Adipocyte (in vitro differentiated cells): Measurements from ENCODE around the gene PTAFR.

Experiments
- DNase-seq: peaks from one replicate; pipeline ENCODE4 v3.0.0-alpha.2; 2015; ENCODE audit warnings: low read depth
- H3K27me3 ChIP-seq: replicated peaks from 2 replicates; pipeline ENCODE4 v1.7.0; 2013; ENCODE audit warnings: mild to moderate bottlenecking, low read length, moderate library complexity; ENCODE audit not compliant: control insufficient read depth, insufficient read depth
- H3K36me3 ChIP-seq: 2 replicates; pipeline ENCODE4 v1.7.0; 2013; ENCODE audit warnings: low read length, mild to moderate bottlenecking, moderate library complexity; ENCODE audit not compliant: control insufficient read depth, insufficient read depth, severe bottlenecking
- H3K4me1 ChIP-seq: 2 replicates; pipeline ENCODE4 v1.7.0; 2013; ENCODE audit warnings: mild to moderate bottlenecking, low read length, moderate library complexity; ENCODE audit not compliant: control insufficient read depth, insufficient read depth
- H3K4me3 ChIP-seq: 2 replicates; pipeline ENCODE4 v1.7.0; 2013; ENCODE audit warnings: mild to moderate bottlenecking, low read length, moderate library complexity
- H3K9ac ChIP-seq: 2 replicates; pipeline ENCODE4 v1.7.0; 2013; ENCODE audit warnings: mild to moderate bottlenecking, low read length, moderate library complexity
- H3K9me3 ChIP-seq: 2 replicates; pipeline ENCODE4 v1.7.0; 2013; ENCODE audit warnings: mild to moderate bottlenecking, low read length, moderate library complexity; ENCODE audit not compliant: control insufficient read depth

The PTAFR gene

DNA sequence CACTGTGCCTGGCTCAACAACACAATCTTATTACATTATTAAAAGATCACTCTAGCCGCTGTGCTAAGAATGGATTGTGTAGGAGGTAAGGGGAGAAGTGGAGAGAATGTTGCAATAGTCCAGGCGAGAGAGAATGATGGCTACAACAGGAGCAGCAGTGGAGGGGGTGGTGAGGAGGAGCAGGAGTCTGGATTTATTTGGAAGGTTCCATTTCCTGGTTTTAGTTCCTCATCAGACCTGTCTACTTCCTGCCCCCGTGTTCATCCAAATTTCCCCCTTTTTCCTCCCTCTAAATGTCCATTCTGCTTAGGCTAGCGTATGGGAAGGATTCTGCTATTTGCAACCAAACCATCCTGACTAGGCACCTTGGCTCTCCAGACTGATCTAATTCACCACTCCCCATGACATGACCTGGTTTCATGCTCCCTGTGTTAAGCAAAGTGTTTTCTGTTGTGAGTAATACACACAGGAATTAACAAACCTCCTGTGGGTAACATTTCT lies 53.0 kb downstream of the PTAFR start:
- Histone ChIP-seq H3K9me3 (no peaks in the 10 kb centered on the region), H3K9ac (no peak overlapping the region), H3K4me3 (peak overlapping the region; percentile 50), H3K36me3 (no peaks in the 10 kb centered on the region), H3K4me1 (peaks cover 14% of the 10 kb centered on the region), H3K27me3 (no peaks in the 10 kb centered on the region)
- peak; percentile 61 for DNase-seq

DNA sequence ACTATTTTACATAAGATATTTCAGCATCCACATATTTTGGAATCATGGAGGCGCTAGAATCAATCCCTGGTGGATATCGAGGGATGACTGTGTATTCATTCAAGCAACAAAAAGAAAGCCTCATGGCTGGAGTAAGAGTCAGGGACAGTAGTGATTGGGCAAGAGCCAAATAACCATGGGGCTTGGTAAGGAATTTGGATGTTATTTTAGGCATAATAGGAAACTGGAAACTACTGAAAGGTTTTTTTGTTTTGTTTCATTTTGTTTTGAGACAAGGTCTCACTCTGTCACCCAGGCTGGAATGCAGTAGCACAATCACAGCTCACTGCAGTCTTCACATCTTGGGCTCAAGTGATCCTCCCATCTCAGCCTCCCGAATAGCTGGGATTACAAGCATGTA lies 54.3 kb downstream of the PTAFR start:
- no peaks in the 10 kb centered on the region for H3K9me3 ChIP-seq
- peaks cover 14% of the 10 kb centered on the region for H3K4me1 ChIP-seq
- no peak overlapping the region for H3K9ac ChIP-seq
- H3K4me3 ChIP-seq: no peak overlapping the region
- no peaks in the 10 kb centered on the region for H3K36me3 ChIP-seq
- DNase-seq: peak; percentile 37
- H3K27me3 ChIP-seq: no peaks in the 10 kb centered on the region

GRCh38 chr1:28119556-28119955 lies 56.9 kb downstream of the PTAFR start:
- Histone ChIP-seq H3K9me3 (no peaks in the 10 kb centered on the region), H3K4me3 (no peak overlapping the region), H3K9ac (no peak overlapping the region), H3K36me3 (no peaks in the 10 kb centered on the region), H3K27me3 (no peaks in the 10 kb centered on the region), H3K4me1 (peaks cover 14% of the 10 kb centered on the region)
- DNase-seq: no peak

DNA sequence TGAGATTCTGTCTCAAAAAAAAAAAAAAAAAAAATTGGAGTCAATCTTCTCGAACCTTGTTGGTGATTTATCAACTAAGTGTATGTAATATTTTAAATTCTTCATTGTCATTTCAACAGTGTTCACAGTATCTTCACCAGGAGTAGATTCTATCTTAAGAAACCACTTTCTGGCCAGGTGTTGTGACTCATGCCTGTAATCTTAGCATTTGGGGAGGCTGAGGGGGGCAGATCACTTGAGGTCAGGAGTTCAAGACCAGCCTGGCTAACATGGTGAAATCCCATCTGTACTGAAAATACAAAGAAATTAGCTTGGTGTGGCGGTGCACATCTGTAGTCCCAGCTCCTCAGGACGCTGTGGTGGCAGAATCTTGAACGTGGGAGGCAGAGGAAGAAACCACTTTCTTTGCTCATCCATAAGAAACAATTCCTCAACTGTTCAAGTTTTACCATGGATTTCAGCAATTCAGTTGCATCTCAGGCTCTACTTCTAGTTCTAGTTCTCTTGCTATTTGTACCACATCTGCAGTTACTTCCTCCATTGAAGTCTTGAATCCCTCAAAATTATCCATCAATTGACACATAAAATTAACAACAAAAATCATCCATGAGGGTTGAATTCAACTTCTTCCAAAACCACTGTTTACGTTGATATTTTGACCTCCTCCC lies 57.7 kb downstream of the PTAFR start:
- H3K27me3 ChIP-seq: no peaks in the 10 kb centered on the region
- H3K9me3 ChIP-seq: no peaks in the 10 kb centered on the region
- no peak overlapping the region for H3K4me3 ChIP-seq
- H3K4me1 ChIP-seq: peaks cover 14% of the 10 kb centered on the region
- no peak overlapping the region for H3K9ac ChIP-seq
- no peaks in the 10 kb centered on the region for H3K36me3 ChIP-seq
- DNase-seq: no peak

- H3K4me3 ChIP-seq: no peak overlapping the region
- no peaks in the 10 kb centered on the region for H3K9me3 ChIP-seq
- H3K4me1 ChIP-seq: no peaks in the 10 kb centered on the region
- no peaks in the 10 kb centered on the region for H3K36me3 ChIP-seq
- H3K9ac ChIP-seq: no peak overlapping the region
- no peaks in the 10 kb centered on the region for H3K27me3 ChIP-seq
- DNase-seq: no peak
Observed at GRCh38 chr1:28115267-28115666, 61.2 kb downstream of the PTAFR start.

GRCh38 chr1:28114844-28115243 lies 61.6 kb downstream of the PTAFR start:
- no peaks in the 10 kb centered on the region for H3K9me3 ChIP-seq
- no peaks in the 10 kb centered on the region for H3K36me3 ChIP-seq
- no peak overlapping the region for H3K4me3 ChIP-seq
- no peaks in the 10 kb centered on the region for H3K27me3 ChIP-seq
- H3K4me1 ChIP-seq: no peaks in the 10 kb centered on the region
- DNase-seq: no peak
- no peak overlapping the region for H3K9ac ChIP-seq

DNA sequence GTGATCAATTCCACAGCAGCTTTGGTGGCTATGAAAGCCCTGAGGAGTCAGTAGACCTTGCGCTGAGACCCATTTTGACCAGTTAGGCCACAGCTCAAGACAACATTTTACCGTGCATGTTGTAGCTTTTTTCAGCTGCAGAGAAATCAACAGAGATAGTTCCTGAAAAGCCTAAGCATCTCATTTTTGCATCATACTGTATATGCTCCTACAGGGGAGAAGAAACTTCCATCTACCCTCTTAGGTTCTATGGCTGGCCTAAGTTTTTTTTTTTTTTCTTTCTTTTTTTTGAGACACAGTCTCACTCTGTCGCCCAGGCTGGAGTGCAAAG lies 63.3 kb downstream of the PTAFR start:
- H3K36me3 ChIP-seq: no peaks in the 10 kb centered on the region
- no peaks in the 10 kb centered on the region for H3K4me1 ChIP-seq
- H3K9ac ChIP-seq: no peak overlapping the region
- H3K27me3 ChIP-seq: no peaks in the 10 kb centered on the region
- no peak overlapping the region for H3K4me3 ChIP-seq
- DNase-seq: no peak
- no peaks in the 10 kb centered on the region for H3K9me3 ChIP-seq

DNA sequence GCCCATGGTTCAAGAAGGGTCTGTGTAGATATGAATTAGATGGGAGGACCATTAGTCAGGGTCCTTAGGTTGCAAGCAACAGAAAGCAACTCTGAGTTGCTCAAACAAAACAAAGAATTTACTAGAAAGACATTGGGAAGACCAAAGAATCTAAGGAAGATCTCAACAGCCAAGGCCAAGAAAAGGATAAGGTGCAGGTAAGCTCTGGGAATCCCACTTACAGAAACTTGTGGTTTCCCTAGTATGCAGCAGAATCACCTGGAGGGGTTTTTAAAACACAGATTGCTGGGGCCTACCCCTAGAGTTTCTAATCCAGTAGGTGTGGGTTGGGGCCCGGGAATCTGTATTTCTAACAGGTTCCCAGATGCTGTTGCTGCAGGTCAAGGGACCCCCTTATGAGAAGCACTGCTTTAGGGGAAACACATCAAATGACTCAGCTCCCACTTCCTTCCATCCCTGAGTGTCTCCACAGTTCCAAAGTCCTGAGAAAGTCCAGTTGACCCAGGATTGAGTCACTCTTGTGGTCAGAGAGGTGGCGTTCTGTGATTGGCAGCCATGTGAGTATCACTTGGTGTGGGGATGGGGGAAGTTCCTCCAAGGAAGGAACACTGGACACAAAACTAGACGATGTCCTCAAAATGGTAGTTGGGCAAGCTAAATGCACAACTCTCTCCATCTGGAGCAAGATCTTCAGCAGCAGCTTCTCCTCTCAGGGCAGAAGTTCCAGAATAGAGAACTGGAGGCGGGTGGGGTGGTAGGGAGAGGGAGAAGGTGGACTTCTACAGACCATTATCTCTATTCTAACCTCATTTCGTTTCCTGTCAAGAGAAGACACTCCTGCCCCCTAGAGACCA lies 63.9 kb downstream of the PTAFR start:
- DNase-seq: no peak
- Histone ChIP-seq H3K27me3 (no peaks in the 10 kb centered on the region), H3K9me3 (no peaks in the 10 kb centered on the region), H3K4me1 (no peaks in the 10 kb centered on the region), H3K4me3 (no peak overlapping the region), H3K36me3 (no peaks in the 10 kb centered on the region), H3K9ac (no peak overlapping the region)

DNA sequence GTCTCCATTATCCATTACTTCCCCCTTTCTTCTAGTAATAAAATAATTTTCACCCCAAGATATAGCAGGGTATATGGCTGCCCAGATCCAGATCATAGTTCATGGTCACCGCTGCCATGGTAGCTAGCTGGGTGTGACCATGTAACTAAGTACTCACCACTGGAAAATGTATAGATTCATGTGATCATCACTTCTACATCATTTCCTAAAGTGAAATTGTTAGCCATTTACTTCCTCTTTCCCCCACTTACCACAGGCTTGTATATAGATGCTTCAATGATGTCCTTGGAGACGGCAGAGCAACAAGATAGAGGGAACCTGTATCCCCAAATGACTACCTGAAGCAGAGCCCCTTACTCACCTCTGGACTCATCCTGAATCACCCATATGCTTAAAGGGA lies 65.3 kb downstream of the PTAFR start:
- H3K4me3 ChIP-seq: no peak overlapping the region
- no peak overlapping the region for H3K9ac ChIP-seq
- H3K4me1 ChIP-seq: no peaks in the 10 kb centered on the region
- no peaks in the 10 kb centered on the region for H3K9me3 ChIP-seq
- H3K27me3 ChIP-seq: no peaks in the 10 kb centered on the region
- H3K36me3 ChIP-seq: no peaks in the 10 kb centered on the region
- DNase-seq: no peak

DNA sequence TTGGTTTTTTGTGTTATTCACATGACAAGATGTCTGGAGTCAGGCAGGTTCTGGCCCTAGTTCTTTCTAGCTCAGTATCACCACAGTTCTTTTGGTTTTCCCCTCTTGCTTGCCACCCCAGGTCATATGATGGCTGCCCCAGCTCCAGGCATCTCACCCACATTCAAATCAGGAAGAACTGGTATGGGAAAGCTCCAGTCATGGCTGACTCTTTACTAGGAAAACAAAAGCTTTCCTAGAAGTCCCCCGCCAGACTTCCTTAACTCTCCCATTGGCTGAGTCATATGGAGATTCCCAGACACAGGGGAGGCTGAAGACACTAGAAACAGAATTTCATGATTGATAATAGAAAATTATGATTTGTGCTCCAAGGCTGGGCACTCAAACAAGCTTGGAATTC lies 65.9 kb downstream of the PTAFR start:
- H3K9ac ChIP-seq: no peak overlapping the region
- H3K27me3 ChIP-seq: no peaks in the 10 kb centered on the region
- no peaks in the 10 kb centered on the region for H3K9me3 ChIP-seq
- no peak for DNase-seq
- H3K4me3 ChIP-seq: no peak overlapping the region
- no peaks in the 10 kb centered on the region for H3K4me1 ChIP-seq
- H3K36me3 ChIP-seq: no peaks in the 10 kb centered on the region

- no peak overlapping the region for H3K9ac ChIP-seq
- no peaks in the 10 kb centered on the region for H3K36me3 ChIP-seq
- H3K9me3 ChIP-seq: no peaks in the 10 kb centered on the region
- H3K4me1 ChIP-seq: peaks cover 4% of the 10 kb centered on the region
- no peak for DNase-seq
- no peak overlapping the region for H3K4me3 ChIP-seq
- no peaks in the 10 kb centered on the region for H3K27me3 ChIP-seq
Observed at GRCh38 chr1:28109639-28110038, 66.9 kb downstream of the PTAFR start.
